DND-41 (cell line): ENCODE results near the gene FAM187B.
A peak's percentile ranks its signal among the peaks of the same experiment; 100 is the strongest.

Source experiments
- ATAC-seq: fragments of 200-7000 bp; cut with Tn5 transposase; 3 replicates; pipeline ENCODE4 v1.9.1; 2021; ENCODE audit warnings: low read depth; ENCODE audit not compliant: insufficient read depth
- DNase-seq: peaks from one replicate; pipeline ENCODE4 v3.0.0-alpha.2; 2020
- H2AFZ ChIP-seq: 2 replicates; pipeline ENCODE4 v1.6.0; 2012; ENCODE audit warnings: low read depth, low read length
- H3K27ac ChIP-seq: 2 replicates; pipeline ENCODE4 v1.5.1; 2012; ENCODE audit warnings: low read length, inconsistent platforms
- H3K27me3 ChIP-seq: fragments of 200-600 bp; sonication (generic); 2 replicates; pipeline ENCODE4 v1.6.0; 2012; ENCODE audit warnings: low read length, mild to moderate bottlenecking, inconsistent platforms; ENCODE audit not compliant: insufficient read depth, poor library complexity
- H3K36me3 ChIP-seq: 2 replicates; pipeline ENCODE4 v1.5.1; 2012; ENCODE audit warnings: low read length, inconsistent platforms; ENCODE audit not compliant: insufficient read depth
- H3K4me1 ChIP-seq: 2 replicates; pipeline ENCODE4 v1.5.1; 2012; ENCODE audit warnings: mild to moderate bottlenecking, low read length; ENCODE audit not compliant: insufficient read depth
- H3K4me2 ChIP-seq: 2 replicates; pipeline ENCODE4 v1.6.0; 2012; ENCODE audit warnings: mild to moderate bottlenecking, moderate library complexity, low read length, inconsistent platforms; ENCODE audit not compliant: insufficient read depth
- H3K4me3 ChIP-seq, 2 experiments: fragments of 200-600 bp in 1 of 2; shearing (Covaris generic) in 1 of 2; 2 replicates each; pipeline ENCODE4 v1.5.1; 2012 to 2016; ENCODE audit warnings: inconsistent platforms in 2 of 2, low read length in 2 of 2, mild to moderate bottlenecking in 2 of 2, low read depth in 1 of 2, moderate library complexity in 1 of 2
- H3K79me2 ChIP-seq: 2 replicates; pipeline ENCODE4 v1.6.0; 2012; ENCODE audit warnings: low read length, inconsistent platforms; ENCODE audit not compliant: insufficient read depth
- H3K9ac ChIP-seq: 2 replicates; pipeline ENCODE4 v1.6.0; 2012; ENCODE audit warnings: low read depth, mild to moderate bottlenecking, inconsistent platforms, low read length, moderate library complexity
- H3K9me3 ChIP-seq: 2 replicates; pipeline ENCODE4 v1.5.1; 2012; ENCODE audit warnings: low read length, moderate library complexity, mild to moderate bottlenecking, inconsistent platforms; ENCODE audit not compliant: insufficient read depth, severe bottlenecking
- H4K20me1 ChIP-seq: 2 replicates; pipeline ENCODE4 v1.6.0; 2012; ENCODE audit warnings: low read length; ENCODE audit not compliant: insufficient read depth
- EZH2 ChIP-seq: IDR thresholded peaks from 3 replicates; pipeline ENCODE4 v1.6.1; 2012; ENCODE audit warnings: borderline replicate concordance, low read depth, mild to moderate bottlenecking, moderate library complexity, low read length, inconsistent platforms; ENCODE audit not compliant: severe bottlenecking
- TF ChIP-seq, protein P1 (sequence below): IDR thresholded peaks from 2 replicates; pipeline ENCODE4 v1.5.1; 2012; ENCODE audit warnings: borderline replicate concordance, low read length, moderate library complexity, mild to moderate bottlenecking; ENCODE audit not compliant: poor library complexity, severe bottlenecking; ENCODE audit errors: extremely low read depth

Gene FAM187B

DNA sequence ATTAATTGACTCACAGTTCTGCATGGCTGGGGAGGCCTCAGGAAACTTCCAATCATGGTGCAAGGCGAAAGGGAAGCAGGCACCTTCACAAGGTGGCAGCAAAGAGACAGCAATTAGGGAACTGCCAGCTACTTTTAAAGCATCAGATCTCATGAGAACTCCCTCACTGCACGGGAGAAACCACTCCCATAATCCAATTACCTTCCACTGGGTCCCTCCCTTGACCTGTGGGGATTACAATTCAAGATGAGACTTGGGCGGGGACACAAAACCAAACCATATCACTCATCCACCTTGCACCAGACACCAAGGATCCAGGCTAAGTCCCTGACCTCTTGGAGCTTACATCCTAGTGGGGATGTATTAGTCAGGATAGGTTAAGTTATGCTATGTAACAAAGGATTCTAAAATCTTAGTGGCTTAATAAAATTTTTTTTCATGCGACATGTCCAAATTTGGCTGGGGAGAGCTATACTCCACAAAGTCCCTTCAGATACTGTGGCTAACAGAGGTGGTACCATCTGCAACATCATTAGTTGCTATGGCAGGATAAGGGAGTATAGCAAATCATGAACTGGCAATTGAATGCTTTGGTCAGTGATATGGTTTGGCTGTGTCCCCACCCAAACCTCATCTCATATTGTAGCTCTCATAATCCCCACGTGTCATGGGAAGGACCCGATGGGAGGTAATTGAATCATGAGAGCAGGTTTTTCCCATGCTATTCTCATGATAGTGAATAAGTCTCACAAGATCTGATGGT, 8.3 kb upstream of the FAM187B start:
- Histone ChIP-seq H4K20me1 (no peaks in the 10 kb centered on the region), H3K4me2 (no peak overlapping the region), H3K9me3 (no peaks in the 10 kb centered on the region), H3K79me2 (no peaks in the 10 kb centered on the region), H3K27ac (no peak overlapping the region), H3K9ac (no peak overlapping the region), H3K4me1 (no peaks in the 10 kb centered on the region), H3K4me3 (no peak overlapping the region), H2AFZ (no peak overlapping the region), H3K27me3 (no peaks in the 10 kb centered on the region), H3K36me3 (no peaks in the 10 kb centered on the region)
- ATAC-seq (no peak), DNase-seq (no peak)
- TF ChIP-seq, protein P1, sequence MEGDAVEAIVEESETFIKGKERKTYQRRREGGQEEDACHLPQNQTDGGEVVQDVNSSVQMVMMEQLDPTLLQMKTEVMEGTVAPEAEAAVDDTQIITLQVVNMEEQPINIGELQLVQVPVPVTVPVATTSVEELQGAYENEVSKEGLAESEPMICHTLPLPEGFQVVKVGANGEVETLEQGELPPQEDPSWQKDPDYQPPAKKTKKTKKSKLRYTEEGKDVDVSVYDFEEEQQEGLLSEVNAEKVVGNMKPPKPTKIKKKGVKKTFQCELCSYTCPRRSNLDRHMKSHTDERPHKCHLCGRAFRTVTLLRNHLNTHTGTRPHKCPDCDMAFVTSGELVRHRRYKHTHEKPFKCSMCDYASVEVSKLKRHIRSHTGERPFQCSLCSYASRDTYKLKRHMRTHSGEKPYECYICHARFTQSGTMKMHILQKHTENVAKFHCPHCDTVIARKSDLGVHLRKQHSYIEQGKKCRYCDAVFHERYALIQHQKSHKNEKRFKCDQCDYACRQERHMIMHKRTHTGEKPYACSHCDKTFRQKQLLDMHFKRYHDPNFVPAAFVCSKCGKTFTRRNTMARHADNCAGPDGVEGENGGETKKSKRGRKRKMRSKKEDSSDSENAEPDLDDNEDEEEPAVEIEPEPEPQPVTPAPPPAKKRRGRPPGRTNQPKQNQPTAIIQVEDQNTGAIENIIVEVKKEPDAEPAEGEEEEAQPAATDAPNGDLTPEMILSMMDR = peak; percentile 37
- TF ChIP-seq EZH2 = no peak

GRCh38 chr19:35232912-35233311, 4.4 kb upstream of the FAM187B start:
- Histone ChIP-seq H4K20me1 (no peaks in the 10 kb centered on the region), H3K27me3 (no peaks in the 10 kb centered on the region), H3K27ac (no peak overlapping the region), H3K4me2 (no peak overlapping the region), H2AFZ (no peak overlapping the region), H3K36me3 (no peaks in the 10 kb centered on the region), H3K79me2 (no peaks in the 10 kb centered on the region), H3K4me3 (no peak overlapping the region), H3K9ac (no peak overlapping the region), H3K9me3 (no peaks in the 10 kb centered on the region), H3K4me1 (no peaks in the 10 kb centered on the region)
- TF ChIP-seq, protein P1 = no peak
- TF ChIP-seq EZH2 = no peak
- no peak for DNase-seq
- no peak for ATAC-seq

- no peak overlapping the region for H3K4me3 ChIP-seq
- TF ChIP-seq, protein P1 = no peak
- no peak for TF ChIP-seq EZH2
- DNase-seq (no peak), ATAC-seq (no peak)
- no peak overlapping the region for H3K9ac ChIP-seq
- no peak overlapping the region for H3K4me2 ChIP-seq
- H3K27me3 ChIP-seq = no peaks in the 10 kb centered on the region
- H3K36me3 ChIP-seq = no peaks in the 10 kb centered on the region
- no peak overlapping the region for H2AFZ ChIP-seq
- H3K4me1 ChIP-seq = no peaks in the 10 kb centered on the region
- no peaks in the 10 kb centered on the region for H3K9me3 ChIP-seq
- H3K27ac ChIP-seq = no peak overlapping the region
- no peaks in the 10 kb centered on the region for H3K79me2 ChIP-seq
- H4K20me1 ChIP-seq = no peaks in the 10 kb centered on the region
Measured at GRCh38 chr19:35231956-35232645, 3.6 kb upstream of the FAM187B start.
